SKM-1 treated with dmso at 0.1 percent for 144 hours (cell line): ENCODE data around the gene TTC28.
"Not testable (repeated sequence)": the region's sequence is repeated elsewhere in the genome, so short reads cannot be mapped to it uniquely, and the experiment has no call there.

Experiments used
- DNase-seq: peaks from one replicate; lab custom pipeline; 2025; ENCODE audit not compliant: unreplicated experiment; lab: John Stamatoyannopoulos, UW

Gene TTC28

DNA sequence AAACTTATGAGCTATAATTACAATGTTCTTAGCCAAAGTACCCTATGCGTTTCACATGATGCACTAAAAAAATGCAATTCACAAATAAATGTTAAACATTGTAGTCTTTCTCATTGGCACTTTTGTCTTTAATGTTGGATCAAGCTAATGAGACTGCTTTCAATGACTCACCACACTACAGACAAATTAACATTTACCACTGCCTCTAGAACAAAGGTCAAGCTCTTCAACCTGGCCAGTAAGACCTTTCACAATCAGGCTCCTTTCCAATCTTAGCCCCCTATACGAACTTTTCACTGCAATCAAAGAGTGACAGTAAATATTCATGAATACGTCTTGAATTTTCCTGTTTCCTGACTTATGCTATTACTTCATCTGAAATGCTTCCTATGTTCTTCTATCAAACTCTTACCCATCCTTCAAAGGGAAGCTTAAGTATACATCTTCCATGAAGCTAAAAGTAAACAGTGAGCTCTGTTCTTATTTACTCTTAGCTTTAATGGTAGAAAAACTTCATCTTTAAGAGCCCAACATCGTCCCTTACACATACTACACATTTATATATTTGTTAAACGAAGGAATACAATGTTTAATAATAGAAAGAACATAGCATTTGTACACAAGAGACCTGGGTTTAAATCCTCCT lies 433.9 kb downstream of the TTC28 start:
- no peak for DNase-seq

DNA sequence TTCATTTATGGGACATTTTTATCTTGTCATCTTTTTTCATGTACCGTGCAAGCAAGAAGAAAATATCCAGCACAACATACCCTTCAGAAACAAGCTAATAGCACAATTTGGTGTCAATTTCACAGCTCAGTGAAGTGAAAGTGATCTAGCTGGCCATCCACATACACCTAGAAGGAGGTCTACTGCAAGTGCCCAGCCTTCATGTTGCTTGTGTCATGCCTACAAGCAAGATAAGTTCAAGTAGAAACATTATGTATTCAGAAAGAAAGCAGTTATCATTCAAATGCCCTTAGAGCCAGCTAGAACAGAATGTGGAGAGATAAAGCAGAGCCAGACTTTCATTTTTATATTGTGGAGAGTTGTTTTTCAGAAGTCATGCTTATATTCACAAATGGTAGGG lies 434.9 kb downstream of the TTC28 start:
- DNase-seq: no peak

- DNase-seq: no peak
These were observed 436.1 kb downstream of the TTC28 start for GRCh38 chr22:28243539-28243938.

DNA sequence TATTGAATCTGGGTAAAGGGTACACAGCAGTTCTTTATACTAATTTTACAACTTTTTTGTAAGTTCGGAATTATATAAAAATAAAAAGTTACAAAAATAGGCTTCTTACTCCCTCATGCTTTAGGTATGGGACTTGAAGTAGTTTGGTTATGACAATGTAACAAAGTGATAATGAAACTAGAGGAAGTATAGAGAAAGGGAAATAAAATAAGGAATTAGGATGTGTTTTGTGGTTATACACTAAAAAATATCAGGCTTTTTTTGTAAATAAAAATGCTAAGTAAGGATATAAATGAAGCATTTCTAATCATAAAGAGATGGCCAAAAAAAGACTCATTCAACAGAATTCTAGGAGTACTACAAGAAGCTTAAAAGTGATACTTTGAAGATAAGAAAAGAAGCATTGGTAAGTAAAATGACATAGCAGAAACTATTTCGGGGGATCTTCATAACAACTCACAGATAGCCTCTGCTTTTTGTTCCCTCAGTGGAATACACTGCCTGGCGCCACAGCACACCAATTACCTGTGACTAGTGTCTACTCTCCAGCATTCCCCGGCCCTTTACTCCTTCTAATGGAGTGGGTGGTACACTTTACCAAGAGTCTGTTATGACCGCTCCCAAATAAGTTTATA lies 437.9 kb downstream of the TTC28 start:
- no peak for DNase-seq

GRCh38 chr22:28239941-28240340 lies 439.7 kb downstream of the TTC28 start:
- no peak for DNase-seq

DNA sequence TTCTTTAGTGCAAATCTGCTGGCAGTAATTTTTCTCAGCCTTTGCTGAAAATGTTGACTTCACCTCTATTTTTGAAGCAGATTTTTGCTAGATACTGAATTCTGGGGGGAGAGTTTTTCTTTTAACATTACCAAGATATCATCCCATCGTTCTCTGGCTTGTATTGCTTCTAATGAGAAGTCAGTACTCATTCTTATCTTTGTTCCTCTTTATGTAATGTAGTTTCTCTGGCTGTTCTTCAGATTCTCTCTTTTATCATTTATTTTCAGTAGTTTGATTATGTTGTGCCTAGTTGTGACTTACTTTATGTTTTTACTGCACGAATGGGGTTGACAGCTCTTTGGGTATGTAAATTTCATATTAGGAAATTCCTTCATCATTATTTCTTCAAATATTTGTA lies 441.9 kb downstream of the TTC28 start:
- DNase-seq: no peak

GRCh38 chr22:28237112-28237511 lies 442.5 kb downstream of the TTC28 start:
- no peak for DNase-seq

DNA sequence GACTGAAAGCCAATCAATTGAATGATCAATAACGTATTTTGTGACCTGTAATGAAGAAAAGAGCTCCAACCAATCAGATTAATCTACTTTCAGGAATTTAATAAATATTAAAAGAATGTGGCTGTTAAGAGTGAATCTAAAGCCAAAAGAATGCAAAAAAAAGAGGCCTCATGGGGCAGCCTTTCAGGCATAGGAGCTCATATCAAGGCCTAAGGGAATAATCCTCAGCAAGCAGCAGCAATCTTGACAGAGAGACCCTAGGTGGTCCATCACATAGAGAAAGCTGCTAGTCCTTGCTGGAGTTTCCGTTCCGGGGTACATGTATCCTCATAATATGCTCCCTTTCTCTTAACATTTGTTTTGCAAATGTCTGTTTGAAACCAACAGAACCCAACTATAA lies 447.4 kb downstream of the TTC28 start:
- no peak for DNase-seq

- no peak for DNase-seq
These were observed 448.2 kb downstream of the TTC28 start for GRCh38 chr22:28231441-28231840.

DNA sequence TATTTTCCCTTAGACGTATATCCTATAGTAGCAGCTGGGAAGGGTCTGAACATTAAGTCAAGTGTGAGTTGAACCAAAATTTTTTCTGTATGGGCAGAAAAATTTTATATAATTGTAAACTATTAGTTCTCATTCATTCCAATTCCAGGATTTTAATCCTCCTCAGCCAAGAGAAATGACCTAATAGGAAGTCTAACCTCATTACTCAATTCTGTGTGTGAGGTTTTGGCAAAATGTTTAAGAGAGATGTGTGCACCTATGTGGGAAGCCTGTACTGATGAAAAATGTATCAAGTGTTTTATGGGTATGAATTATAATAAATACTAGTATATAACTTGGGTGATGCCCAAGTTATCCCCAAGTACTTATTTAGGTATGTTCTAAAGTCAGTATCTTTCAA lies 449.0 kb downstream of the TTC28 start:
- DNase-seq: no peak

GRCh38 chr22:28229566-28230485 lies 449.8 kb downstream of the TTC28 start:
- no peak for DNase-seq

DNA sequence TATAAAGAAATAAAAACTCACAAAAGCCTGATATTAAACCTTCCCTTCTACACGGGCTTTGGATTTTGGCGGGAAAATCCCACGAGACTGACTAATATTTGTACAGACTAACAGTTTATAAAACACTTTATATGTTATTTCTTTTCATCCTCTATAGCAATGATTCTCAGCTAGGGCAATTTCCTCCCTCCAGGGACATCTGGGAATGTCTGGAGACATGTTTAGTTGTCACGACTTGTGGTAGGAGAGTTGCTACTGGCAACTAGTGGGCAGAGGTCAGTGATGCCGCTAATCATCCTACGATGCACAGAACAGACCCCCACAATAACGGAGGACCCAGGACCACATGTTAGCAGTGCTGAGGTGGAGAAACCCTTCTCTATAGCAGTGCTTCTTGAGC lies 455.8 kb downstream of the TTC28 start:
- no peak for DNase-seq

DNA sequence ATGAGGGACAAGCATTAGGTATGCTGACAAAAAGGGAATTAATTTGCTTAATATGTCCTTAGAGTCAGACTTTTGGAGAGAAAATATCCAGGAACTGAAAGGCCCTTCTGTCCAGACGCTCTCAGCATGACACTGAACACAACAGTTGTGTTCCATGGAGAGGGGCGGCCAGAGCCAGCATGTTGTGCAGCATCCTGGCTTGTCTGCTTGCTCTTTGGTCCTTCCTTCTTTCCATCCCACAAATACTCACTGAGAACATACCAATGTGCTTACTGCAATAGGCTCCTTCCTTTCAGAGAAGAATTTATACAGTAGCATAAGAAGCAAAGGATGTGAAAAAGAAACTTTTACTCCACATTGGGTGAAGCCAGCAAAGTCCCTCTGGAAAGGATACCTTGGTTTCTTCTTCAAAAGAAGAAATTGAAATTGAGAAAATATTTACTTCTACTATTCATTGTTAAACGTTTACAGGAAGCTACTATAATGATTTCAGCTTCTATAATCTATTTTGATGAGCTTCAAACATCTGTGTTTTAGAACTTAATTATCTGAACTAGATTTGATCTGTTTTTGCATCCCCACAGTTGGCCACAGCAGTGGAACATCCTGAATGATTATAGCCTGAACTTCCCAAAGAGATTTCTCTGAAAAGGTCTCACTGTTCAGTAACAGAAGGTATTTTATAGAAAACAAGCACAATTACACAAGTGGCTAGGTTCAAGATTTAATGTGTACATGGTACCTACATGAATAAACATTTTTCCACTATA lies 456.5 kb downstream of the TTC28 start:
- no peak for DNase-seq

- no peak for DNase-seq
These were observed 457.1 kb downstream of the TTC28 start for GRCh38 chr22:28222571-28222970.

DNA sequence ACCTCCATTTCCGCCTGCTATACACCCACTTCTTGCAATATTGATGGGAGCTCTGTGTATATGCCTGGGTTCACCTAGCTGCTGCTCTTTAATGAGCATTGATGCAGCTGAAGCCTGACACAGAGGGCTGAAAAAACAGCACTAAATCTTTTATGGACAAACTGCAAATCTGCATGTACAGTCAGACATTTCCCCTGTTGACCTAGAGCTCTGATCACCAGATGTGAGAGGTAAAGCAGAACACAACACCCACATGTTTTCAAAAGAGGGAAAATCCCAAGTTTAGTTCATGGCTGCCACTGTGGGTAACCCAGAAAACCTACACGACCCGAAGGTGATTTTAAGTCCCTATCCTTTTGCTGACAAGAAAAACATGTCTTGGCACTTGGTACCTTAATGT lies 457.6 kb downstream of the TTC28 start:
- no peak for DNase-seq

DNA sequence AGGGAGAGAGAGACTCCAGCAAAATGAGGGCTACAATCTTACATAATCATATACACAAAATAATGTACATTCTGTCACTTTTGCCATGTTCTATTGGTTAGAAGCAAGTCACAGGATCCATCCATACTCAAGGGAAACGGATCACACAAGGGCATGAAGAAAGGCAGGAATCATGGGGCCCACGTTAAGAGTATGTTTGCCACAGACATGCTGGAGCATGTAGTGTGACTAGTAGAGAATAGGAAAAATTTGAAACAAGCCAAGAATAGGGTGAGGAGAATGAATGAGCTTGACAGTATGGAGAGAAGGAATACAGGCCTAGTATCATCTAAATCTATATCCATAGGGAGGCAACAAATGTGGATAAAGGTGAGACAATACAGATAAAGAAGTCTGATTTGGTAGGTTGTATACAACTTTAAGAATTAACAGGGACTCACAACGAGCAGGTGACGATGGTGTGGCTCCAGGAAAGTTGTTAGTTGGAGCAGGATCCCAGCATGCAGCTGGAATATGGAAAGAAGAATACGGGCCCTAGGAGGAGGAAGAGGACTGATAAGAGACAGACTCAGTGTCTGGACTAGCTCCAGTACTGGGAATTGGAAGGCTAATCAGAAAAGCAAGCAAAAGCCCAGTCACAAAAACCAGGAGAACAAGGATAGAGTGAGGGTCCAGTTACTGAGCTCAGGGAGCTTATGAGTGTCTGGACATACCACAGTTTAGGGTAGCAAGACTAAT lies 458.8 kb downstream of the TTC28 start:
- no peak for DNase-seq

GRCh38 chr22:28217277-28217676 lies 462.4 kb downstream of the TTC28 start:
- DNase-seq: no peak

DNA sequence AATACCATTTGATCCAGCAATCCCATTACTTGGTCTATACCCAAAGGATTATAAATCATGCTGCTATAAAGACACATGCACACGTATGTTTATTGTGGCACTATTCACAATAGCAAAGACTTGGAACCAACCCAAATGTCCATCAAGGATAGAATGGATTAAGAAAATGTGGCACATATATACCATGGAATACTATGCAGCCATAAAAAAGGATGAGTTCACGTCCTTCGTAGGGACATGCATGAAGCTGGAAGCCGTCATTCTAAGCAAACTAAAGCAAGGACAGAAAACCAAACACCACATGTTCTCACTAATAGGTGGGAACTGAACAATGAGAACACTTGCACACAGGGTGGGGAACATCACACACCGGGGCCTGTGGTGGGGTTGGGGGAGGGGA lies 464.9 kb downstream of the TTC28 start:
- not testable (repeated sequence) for DNase-seq

DNA sequence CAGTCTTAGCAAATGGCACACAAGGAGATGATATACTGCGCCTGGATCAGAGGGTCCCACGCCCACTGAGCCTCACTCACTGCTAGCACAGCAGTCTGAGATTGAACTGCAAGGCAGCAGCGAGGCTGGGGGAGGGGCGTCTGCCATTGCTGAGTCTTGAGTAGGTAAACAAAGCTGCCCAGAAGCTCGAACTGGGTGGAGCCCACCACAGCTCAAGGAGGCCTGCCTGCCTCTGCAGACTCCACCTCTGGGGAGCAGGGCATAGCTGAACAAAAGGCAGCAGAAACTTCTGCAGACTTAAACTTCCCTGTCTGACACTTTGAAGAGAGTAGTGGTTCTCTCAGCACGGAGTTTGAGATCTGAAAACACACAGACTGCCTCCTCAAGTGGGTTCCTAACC lies 470.2 kb downstream of the TTC28 start:
- DNase-seq: not testable (repeated sequence)

DNA sequence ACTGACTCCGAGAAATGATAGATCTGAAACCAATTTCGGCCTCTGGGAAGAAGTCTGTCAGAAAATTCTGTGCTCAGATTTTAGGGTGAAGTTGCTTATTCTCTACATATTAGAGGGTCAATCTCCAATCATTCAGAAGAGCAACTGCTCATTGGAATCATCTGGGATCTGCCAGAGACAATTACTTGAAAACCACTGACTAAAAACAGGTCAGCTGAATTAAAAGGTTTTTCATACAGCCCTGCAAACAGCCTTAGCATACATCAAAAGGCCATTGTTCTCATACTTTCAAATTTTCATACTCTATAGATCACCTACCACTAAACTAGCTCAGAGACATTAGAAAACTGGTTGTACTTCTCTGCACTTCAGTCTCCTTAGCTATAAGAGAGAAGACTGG lies 470.9 kb downstream of the TTC28 start:
- no peak for DNase-seq

DNA sequence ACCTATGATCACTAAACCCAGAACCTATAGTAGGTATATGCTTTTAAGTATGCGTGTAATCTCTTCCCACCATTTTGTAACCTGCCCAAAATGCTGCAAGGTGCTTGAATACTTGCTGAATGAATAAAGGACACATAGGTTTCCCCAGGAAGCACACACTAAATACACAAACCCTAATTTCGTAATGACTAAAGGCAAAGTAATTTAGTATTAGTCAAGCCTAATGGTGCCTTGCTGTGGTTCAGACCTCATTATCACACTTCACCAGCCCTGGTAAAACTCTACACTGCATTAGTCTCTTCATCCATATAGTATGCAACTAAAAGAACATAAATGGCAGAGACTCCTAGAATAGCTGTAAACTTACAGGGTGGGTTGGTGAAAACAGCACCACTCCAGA lies 471.6 kb downstream of the TTC28 start:
- no peak for DNase-seq
